Activated B cell treated with CpG ODN at 0.5 μM for 24 hours (primary cell): ENCODE measurements around the gene PEX12. TPM values are rescaled to one million over a fixed set of nuclear protein-coding genes. Genes with fewer than 3 reads are reported as not detected.
A peak's percentile ranks its signal among the peaks of the same experiment; 100 is the strongest.
"Not testable (repeated sequence)": the region's sequence is repeated elsewhere in the genome, so short reads cannot be mapped to it uniquely, and the experiment has no call there.

Experiments used
- ATAC-seq: fragments of 200-7000 bp; cut with Tn5 transposase; one replicate; pipeline ENCODE4 v1.10.0; 2021; ENCODE audit warnings: low read depth, mild to moderate bottlenecking, moderate library complexity
- CTCF ChIA-PET: fragments of 350-600 bp; sonication (Branson Sonifier 250); formaldehyde crosslinking; loops from one replicate; lab custom pipeline; 2021; ENCODE audit warnings: antibody characterized with exemption; lab: Charles Lee
- POLR2A ChIA-PET: fragments of 350-600 bp; sonication (Branson Sonifier 250); formaldehyde crosslinking; loops from one replicate; lab custom pipeline; 2021; ENCODE audit warnings: antibody characterized with exemption; lab: Charles Lee
- DNase-seq: peaks from one replicate; pipeline ENCODE4 v3.0.0; 2022
- H3K27ac Mint-ChIP-seq: one replicate; pipeline ENCODE4 v1.8.0; 2020; ENCODE audit warnings: mixed read lengths
- H3K27me3 Mint-ChIP-seq: one replicate; pipeline ENCODE4 v1.8.0; 2021; ENCODE audit warnings: mixed read lengths
- H3K36me3 Mint-ChIP-seq: one replicate; pipeline ENCODE4 v1.8.0; 2021; ENCODE audit warnings: low read depth, mixed read lengths
- H3K4me1 Mint-ChIP-seq: one replicate; pipeline ENCODE4 v1.8.0; 2021; ENCODE audit warnings: mixed read lengths
- H3K4me3 Mint-ChIP-seq: one replicate; pipeline ENCODE4 v1.8.0; 2020; ENCODE audit warnings: mild to moderate bottlenecking, mixed read lengths
- H3K9me3 Mint-ChIP-seq: one replicate; pipeline ENCODE4 v1.8.0; 2020; ENCODE audit warnings: mixed read lengths
- CTCF ChIP-seq: fragments of 200-600 bp; IDR thresholded peaks from one replicate; pipeline ENCODE4 v1.8.0; 2022; ENCODE audit warnings: antibody characterized with exemption, mild to moderate bottlenecking
- intact Hi-C: fragments of 100-400 bp; cut with micrococcal nuclease; formaldehyde crosslinking; loops from one replicate; pipeline ENCODE4 v1.15.1; 2024
- total RNA-seq: library from RNA; stranded (reverse); gene quantifications from 2 replicates; pipeline ENCODE4 v1.2.3, GENCODE V29; 2022

Gene PEX12
- total RNA-seq, 1 donor from 2014 or later, result 4.8 TPM

GRCh38 chr17:35536664-35537171, 41.7 kb downstream of the PEX12 start:
- H3K27me3 Mint-ChIP-seq, result no peaks in the 10 kb centered on the region
- H3K4me3 Mint-ChIP-seq, result peak overlapping the region; percentile 24
- H3K36me3 Mint-ChIP-seq, result no peaks in the 10 kb centered on the region
- TF ChIP-seq CTCF, result no peak
- POLR2A ChIA-PET, result interaction anchor here (1.1 to 1.2 kb wide), 2 partner anchors 31 to 223 kb away, joined by 4 read pairs; no protein-coding TSS in a partner anchor
- ATAC-seq (no peak), DNase-seq (no peak)
- H3K27ac Mint-ChIP-seq, result no peak overlapping the region
- CTCF ChIA-PET, result interaction anchor here (6.5 kb wide), 1 partner anchor 224 kb away, joined by 125 read pairs; no protein-coding TSS in a partner anchor
- H3K9me3 Mint-ChIP-seq, result no peaks in the 10 kb centered on the region
- intact Hi-C loops, result loop anchor here (5.0 to 10.0 kb wide), 2 partner anchors 104 to 392 kb away; partner anchors contain the start of genes NLE1, SLFN12 and UNC45B
- peaks cover 30% of the 10 kb centered on the region for H3K4me1 Mint-ChIP-seq

- H3K4me1 Mint-ChIP-seq, result peaks cover 22% of the 10 kb centered on the region
- intact Hi-C loops, result loop anchor here (5.0 to 10.0 kb wide), 2 partner anchors 103 to 391 kb away; partner anchors contain the start of genes NLE1, SLFN12 and UNC45B
- H3K27ac Mint-ChIP-seq, H3K36me3 Mint-ChIP-seq, H3K27me3 Mint-ChIP-seq, DNase-seq, POLR2A ChIA-PET, H3K9me3 Mint-ChIP-seq, ATAC-seq, H3K4me3 Mint-ChIP-seq: not testable (repeated sequence)
- CTCF ChIA-PET, result interaction anchor here (1.2 to 6.5 kb wide), 4 partner anchors 36 to 417 kb away, joined by 3 to 125 read pairs (median 3); no protein-coding TSS in a partner anchor
These were observed 43.0 kb downstream of the PEX12 start for GRCh38 chr17:35535406-35535805.

DNA sequence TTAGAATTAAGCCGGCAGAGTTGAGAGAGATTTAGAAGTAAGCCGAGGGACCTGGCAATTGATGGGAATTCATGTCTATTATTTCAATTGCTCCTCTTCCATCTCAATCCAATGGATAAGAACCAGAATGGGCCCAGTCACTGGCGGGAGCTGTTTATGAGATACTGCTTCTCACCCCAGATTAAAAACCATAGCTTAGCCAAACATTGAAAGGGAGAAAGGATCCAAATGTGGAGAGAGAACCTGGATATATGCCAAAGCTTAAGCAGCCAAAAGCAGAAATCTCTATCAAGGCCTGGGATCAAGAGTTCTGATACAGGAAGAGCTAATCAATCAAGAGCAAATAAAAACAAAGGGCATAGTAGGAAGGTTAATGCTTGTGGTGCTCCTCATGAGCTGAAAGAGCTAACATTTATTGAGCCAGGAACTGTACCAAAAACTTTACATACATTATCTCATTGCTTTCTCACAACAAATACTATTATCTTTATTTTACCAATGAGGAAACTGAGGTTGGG, 43.7 kb downstream of the PEX12 start:
- H3K27me3 Mint-ChIP-seq, result no peaks in the 10 kb centered on the region
- no peak for TF ChIP-seq CTCF
- ChIA-PET CTCF (interaction anchor here (0.6 to 6.5 kb wide), 8 partner anchors 37 to 416 kb away, joined by 3 to 125 read pairs (median 4); partner anchors contain the start of gene SLFN11), POLR2A (no interaction called here)
- DNase-seq (no peak), ATAC-seq (no peak)
- no peak overlapping the region for H3K4me3 Mint-ChIP-seq
- no peaks in the 10 kb centered on the region for H3K36me3 Mint-ChIP-seq
- no peak overlapping the region for H3K27ac Mint-ChIP-seq
- intact Hi-C loops, result loop anchor here (5.0 to 10.0 kb wide), 2 partner anchors 102 to 390 kb away; partner anchors contain the start of genes NLE1, SLFN12 and UNC45B
- H3K4me1 Mint-ChIP-seq, result peaks cover 15% of the 10 kb centered on the region
- no peaks in the 10 kb centered on the region for H3K9me3 Mint-ChIP-seq

- ChIA-PET CTCF (interaction anchor here (0.9 to 6.5 kb wide), 2 partner anchors 44 to 218 kb away, joined by 3 to 125 read pairs; no protein-coding TSS in a partner anchor), POLR2A (interaction anchor here (1.4 kb wide), 1 partner anchor 218 kb away, joined by 4 read pairs; no protein-coding TSS in a partner anchor)
- ATAC-seq (no peak), DNase-seq (no peak)
- TF ChIP-seq CTCF, result no peak
- Mint-ChIP-seq H3K4me3 (no peak overlapping the region), H3K36me3 (no peaks in the 10 kb centered on the region), H3K27ac (no peak overlapping the region), H3K4me1 (peaks cover 3% of the 10 kb centered on the region), H3K9me3 (no peaks in the 10 kb centered on the region), H3K27me3 (peaks cover 4% of the 10 kb centered on the region)
- intact Hi-C loops, result loop anchor here (10.0 kb wide), 1 partner anchor 386 kb away; the partner anchor contains the start of genes NLE1 and UNC45B
These were observed 47.2 kb downstream of the PEX12 start for GRCh38 chr17:35531160-35531559.

DNA sequence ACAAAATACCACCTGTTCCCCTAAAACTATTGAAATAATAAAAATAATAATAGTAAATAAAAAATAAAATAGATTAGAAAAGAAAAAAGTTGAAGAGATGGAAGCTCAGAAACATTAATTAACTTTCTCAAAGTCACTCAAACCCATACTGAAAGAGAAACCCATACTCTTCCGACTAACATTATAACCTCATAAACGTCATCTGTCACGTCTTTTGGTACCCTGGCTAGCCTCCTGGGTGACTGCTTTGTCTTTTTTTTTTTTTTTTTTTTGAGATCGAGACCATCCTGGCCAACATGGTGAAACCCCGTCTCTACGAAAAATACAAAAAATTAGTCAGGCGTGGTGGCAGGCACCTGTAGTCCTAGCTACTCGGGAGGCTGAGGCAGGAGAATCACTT, 48.5 kb downstream of the PEX12 start:
- intact Hi-C loops, result loop anchor here (10.0 kb wide), 1 partner anchor 385 kb away; the partner anchor contains the start of genes NLE1 and UNC45B
- Mint-ChIP-seq H3K36me3 (no peaks in the 10 kb centered on the region), H3K27me3 (peaks cover 5% of the 10 kb centered on the region), H3K9me3 (no peaks in the 10 kb centered on the region), H3K4me3 (no peak overlapping the region), H3K27ac (no peak overlapping the region), H3K4me1 (peaks cover 3% of the 10 kb centered on the region)
- POLR2A ChIA-PET, result interaction anchor here (0.6 kb wide), 1 partner anchor 193 kb away, joined by 5 read pairs; no protein-coding TSS in a partner anchor
- ATAC-seq (no peak), DNase-seq (no peak)
- CTCF ChIA-PET, result interaction anchor here (1.0 kb wide), 1 partner anchor 217 kb away, joined by 3 read pairs; no protein-coding TSS in a partner anchor
- no peak for TF ChIP-seq CTCF

DNA sequence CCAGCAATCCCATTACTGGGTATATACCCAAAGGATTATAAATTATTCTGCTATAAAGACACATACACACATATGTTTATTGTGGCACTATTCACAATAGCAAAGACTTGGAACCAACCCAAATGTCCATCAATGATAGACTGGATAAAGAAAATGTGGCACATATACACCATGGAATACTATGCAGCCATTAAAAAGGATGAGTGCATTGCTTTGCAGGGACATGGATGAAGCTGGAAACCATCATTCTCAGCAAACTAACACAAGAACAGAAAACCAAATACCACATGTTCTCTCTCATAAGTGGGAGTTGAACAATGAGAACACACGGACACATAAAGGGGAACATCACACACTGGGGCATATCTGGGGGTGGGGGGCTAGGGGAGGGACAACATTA, 49.0 kb downstream of the PEX12 start:
- intact Hi-C loops, H3K9me3 Mint-ChIP-seq, H3K36me3 Mint-ChIP-seq, H3K4me1 Mint-ChIP-seq, H3K4me3 Mint-ChIP-seq, ATAC-seq, H3K27ac Mint-ChIP-seq, H3K27me3 Mint-ChIP-seq, DNase-seq, POLR2A ChIA-PET: not testable (repeated sequence)
- CTCF ChIA-PET, result interaction anchor here (1.0 kb wide), 1 partner anchor 218 kb away, joined by 3 read pairs; no protein-coding TSS in a partner anchor
